ENCODE results near the gene MYO3B. TPM values are rescaled to one million over a fixed set of nuclear protein-coding genes. Genes with fewer than 3 reads are reported as not detected.

MYO3B gene
- total RNA-seq, 2 experiments from 2014 or later = 0.04 to 0.08 TPM

DNA sequence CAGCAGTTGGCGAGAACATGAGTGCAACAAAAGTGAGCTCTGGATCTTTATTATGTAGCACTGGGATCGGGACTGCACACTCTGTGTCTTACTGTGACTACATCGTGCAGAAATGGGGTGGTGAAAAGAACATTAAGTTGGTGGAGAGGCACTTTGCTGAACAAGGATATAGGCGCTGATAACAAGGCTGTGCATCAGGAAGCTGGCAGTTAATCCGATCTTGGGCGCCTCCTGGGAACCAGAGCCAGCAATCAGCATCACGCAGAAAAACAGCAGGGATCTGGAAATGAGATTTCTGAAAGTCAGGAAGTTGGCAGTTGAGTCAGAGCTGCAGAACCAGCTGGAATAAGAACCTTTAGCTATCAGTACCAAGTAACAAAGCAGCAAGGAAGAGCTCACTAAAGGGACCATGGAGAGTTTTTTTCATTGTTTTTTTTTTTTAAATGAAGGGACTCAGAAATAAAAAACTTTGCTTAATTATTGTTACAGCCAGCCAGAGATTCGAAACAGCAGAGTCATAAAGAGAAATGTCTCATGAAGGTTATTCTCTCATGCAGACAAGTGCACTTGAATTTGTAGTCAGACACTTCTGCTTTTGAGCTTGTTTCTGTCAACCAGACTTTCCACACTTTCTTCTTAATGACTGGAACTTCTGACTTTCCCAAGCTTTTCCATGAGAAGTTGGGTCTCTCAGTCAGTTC is 22.8 kb upstream of the MYO3B start:
- no peak for DNase-seq
- no peaks in the 10 kb centered on the region for H3K9me3 Mint-ChIP-seq
- no peak overlapping the region for H3K4me3 Mint-ChIP-seq
- H3K4me1 Mint-ChIP-seq = no peaks in the 10 kb centered on the region
- H3K36me3 Mint-ChIP-seq = no peaks in the 10 kb centered on the region
- H3K27me3 Mint-ChIP-seq = no peaks in the 10 kb centered on the region
- no peak overlapping the region for H3K27ac Mint-ChIP-seq

DNA sequence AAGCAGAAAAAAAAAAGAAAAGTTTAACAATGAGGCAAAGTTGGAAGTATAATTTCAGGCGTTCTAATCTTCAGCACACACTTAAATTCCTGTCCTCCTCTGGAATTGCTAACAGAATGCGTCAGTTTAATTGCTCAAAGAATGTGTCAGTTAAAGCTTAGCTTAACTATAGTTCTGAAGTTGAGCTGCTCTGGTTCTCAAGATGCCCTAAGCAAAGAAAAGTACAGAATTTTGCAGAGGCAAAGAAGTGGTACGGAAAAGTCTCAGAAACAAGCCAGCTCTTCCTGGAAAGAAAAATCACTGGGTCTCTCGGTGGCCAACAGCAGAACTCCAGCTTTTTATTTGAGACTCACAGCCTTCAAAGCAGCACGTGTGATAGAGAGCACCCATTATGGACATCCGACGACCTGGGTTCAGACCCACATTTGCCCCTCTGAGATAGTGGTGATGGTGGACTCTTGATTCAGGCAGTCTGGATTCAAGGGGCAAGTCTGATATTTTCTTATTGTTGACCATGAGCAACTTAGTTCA is 22.2 kb upstream of the MYO3B start:
- H3K9me3 Mint-ChIP-seq = no peaks in the 10 kb centered on the region
- H3K4me3 Mint-ChIP-seq = no peak overlapping the region
- H3K4me1 Mint-ChIP-seq = peaks cover 3% of the 10 kb centered on the region
- DNase-seq = no peak
- H3K36me3 Mint-ChIP-seq = no peaks in the 10 kb centered on the region
- H3K27me3 Mint-ChIP-seq = no peaks in the 10 kb centered on the region
- H3K27ac Mint-ChIP-seq = no peak overlapping the region

DNA sequence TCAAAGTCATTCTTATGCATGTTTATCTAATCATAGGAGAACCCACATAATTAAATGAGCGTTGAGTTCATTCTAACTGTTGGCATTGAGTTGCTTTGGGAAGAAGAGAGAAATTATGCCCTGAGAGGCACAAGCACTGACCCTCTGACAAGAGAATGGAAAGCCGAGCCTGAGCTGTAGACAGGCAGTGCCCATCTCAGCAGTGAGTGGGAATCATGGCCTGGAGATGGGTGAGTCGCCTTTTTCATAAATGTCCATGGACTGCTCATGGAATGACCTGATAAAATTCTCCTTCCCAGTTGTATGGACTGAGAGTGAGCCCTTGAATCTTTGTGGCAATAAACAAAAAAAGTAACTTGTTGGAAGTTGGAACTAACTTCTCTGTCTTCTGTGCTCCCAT is 21.4 kb upstream of the MYO3B start:
- Mint-ChIP-seq H3K27ac (no peak overlapping the region), H3K4me3 (no peak overlapping the region), H3K4me1 (peaks cover 4% of the 10 kb centered on the region), H3K36me3 (no peaks in the 10 kb centered on the region), H3K27me3 (no peaks in the 10 kb centered on the region), H3K9me3 (no peaks in the 10 kb centered on the region)
- no peak for DNase-seq

DNA sequence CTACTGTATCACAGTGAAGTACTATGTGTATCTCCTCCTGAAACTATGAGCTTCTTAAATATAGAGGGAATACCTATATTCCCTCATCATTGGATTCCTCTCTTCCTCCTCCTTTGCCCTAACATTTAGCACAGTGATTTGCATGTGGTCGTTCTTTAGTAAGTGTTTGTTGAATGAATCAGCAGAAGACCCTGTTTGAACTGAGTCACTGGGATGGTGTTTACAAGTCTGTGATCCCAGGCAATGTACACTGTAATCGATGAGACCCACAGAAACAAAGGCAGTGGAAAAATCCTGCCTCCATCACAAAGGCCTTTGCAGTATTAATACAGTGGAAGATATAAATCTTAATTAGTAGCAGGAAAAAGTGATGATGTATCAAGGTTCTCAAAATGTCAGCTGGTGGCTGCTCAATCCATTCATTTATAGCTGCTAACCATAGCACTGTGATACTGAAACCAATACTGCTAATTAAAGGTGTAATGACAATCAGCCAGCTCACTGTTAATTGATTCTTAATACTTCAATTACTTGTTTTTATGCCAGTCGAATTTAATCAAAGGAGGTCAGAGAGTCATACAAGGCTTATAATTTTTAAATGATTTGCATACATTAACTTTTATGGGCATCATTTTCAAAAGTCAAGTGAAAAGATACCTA is 20.8 kb upstream of the MYO3B start:
- Mint-ChIP-seq H3K9me3 (no peaks in the 10 kb centered on the region), H3K36me3 (no peaks in the 10 kb centered on the region), H3K4me3 (no peak overlapping the region), H3K4me1 (peaks cover 4% of the 10 kb centered on the region), H3K27ac (no peak overlapping the region), H3K27me3 (no peaks in the 10 kb centered on the region)
- DNase-seq = no peak

DNA sequence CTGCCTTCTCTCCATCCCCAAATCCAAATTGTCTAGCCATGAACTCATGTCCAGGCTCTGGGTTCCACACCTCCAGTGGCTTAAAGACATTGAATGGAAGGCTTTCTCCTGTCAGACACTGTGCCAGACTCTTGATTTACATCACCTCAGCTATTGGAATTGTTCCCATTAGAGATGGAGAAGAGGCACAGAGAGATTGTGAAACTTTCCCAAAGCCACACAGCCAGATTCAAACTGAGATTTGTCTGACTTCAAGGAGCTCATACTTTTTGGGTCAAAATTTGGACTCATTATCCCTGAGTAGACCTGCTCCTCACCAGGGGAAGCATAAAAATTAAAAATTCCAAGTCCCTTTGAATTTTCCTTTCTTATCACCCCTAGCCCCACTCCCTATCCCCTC is 18.9 kb upstream of the MYO3B start:
- Mint-ChIP-seq H3K9me3 (no peaks in the 10 kb centered on the region), H3K4me3 (no peak overlapping the region), H3K27ac (no peak overlapping the region), H3K4me1 (peaks cover 4% of the 10 kb centered on the region), H3K36me3 (no peaks in the 10 kb centered on the region), H3K27me3 (peaks cover 10% of the 10 kb centered on the region)
- DNase-seq = no peak

DNA sequence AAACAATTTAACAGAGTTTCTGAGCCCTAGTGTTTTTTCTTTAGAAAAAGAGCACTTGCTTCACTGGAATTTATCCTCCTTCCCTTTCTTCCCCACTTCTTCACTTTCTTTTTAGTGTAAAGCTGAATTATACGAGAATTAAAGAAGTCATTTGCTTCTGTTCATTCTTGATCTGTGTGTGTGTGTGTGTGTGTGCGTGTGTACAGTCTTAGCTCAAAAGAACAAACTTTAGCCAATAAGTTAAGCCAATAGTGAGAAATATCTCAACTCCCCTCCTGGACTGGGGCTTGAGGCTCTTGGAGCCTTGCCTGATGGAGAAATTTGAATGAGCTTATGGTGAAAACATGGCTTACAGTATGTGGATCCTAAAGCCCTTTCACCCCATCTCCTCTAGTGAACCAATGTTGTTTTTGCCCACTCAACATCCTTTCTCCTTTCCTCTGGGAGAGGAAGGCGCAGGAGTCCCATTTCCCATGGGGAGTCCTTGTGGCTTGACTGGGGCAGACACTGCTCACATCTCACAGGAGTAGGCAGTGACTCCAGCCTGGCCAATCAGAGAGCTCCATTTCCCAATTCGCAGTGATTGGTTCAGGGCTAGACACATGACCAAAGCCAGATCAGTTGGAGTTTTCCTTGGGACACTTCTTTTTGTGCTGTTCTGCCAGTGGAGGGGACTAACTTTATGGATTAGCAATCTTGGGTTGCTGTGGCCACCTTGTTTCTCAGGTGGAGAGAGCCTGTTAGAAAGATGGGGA is 16.3 kb upstream of the MYO3B start:
- no peak overlapping the region for H3K27ac Mint-ChIP-seq
- H3K9me3 Mint-ChIP-seq = no peaks in the 10 kb centered on the region
- peaks cover 4% of the 10 kb centered on the region for H3K4me1 Mint-ChIP-seq
- no peak overlapping the region for H3K4me3 Mint-ChIP-seq
- no peaks in the 10 kb centered on the region for H3K36me3 Mint-ChIP-seq
- peaks cover 12% of the 10 kb centered on the region for H3K27me3 Mint-ChIP-seq
- DNase-seq = no peak

DNA sequence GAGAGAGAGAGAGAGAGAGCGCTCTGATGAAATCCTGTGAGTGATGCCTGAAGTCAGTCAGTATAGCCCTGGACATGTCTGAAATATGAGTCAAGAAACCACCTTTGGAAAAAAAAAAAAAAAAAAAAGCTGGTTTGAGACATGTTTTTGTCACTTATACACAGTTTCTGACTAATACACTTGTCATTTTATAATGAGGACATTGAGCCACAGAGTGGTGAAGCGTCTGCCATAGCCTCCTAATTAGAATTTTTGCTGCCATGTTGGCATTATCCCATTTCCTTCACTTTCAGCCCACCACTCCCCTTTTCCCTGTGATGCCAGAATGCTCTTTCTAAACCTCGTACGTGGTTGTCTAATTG is 15.7 kb upstream of the MYO3B start:
- H3K4me3 Mint-ChIP-seq = no peak overlapping the region
- DNase-seq = no peak
- peaks cover 17% of the 10 kb centered on the region for H3K27me3 Mint-ChIP-seq
- H3K9me3 Mint-ChIP-seq = no peaks in the 10 kb centered on the region
- peaks cover 4% of the 10 kb centered on the region for H3K4me1 Mint-ChIP-seq
- no peaks in the 10 kb centered on the region for H3K36me3 Mint-ChIP-seq
- H3K27ac Mint-ChIP-seq = no peak overlapping the region

DNA sequence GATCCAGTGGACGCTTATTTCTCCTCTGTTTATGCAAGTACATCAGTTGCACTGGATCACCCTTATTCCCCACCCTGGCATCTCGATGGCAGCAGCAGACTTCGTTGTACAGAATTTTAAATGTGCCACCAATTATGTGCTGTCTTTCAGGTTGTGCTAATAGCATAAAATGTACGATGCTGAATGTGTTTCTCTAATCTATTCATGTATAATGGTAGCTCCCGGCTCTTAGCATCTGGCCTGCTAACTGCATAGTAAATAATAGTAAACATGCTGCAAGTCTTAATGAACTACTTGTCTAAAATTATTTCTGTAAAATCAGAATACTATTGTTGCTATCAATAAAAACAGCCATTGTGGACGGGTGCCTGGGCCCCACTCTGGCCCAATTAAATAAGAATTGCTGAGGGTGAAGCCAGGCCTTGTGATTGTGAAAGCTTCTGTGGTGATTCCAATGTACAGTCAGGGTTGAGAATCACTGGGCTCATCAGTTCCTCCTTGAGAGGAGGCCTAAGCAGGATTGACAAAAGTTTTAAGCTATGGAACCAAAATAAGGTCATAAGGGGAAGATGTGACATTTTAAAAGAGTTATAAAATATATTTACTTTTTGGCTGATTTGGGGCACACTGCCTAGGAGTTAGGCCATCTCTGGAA is 14.4 kb upstream of the MYO3B start:
- peaks cover 17% of the 10 kb centered on the region for H3K27me3 Mint-ChIP-seq
- no peak overlapping the region for H3K4me3 Mint-ChIP-seq
- H3K27ac Mint-ChIP-seq = no peak overlapping the region
- peaks cover 4% of the 10 kb centered on the region for H3K4me1 Mint-ChIP-seq
- no peaks in the 10 kb centered on the region for H3K36me3 Mint-ChIP-seq
- no peak for DNase-seq
- no peaks in the 10 kb centered on the region for H3K9me3 Mint-ChIP-seq

DNA sequence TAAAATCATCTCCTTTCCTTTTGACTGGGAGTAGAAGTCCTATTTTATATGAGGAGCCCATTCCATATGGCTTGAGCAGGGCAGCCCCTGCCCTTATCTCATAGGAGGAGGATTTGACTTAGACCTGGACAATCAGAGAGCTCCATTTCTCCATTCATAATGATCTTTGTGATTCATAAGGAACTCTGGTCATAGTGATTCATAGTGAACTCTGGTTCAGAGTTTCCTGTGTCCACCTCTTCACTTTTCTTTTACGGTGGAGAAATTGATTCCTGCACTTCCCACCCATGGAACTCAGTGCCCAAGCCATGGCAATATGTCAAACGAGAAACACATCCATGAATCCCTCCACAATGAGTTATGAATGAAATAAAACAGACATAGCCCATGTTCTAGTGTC is 12.8 kb upstream of the MYO3B start:
- H3K4me3 Mint-ChIP-seq = no peak overlapping the region
- no peak for DNase-seq
- H3K36me3 Mint-ChIP-seq = no peaks in the 10 kb centered on the region
- H3K27me3 Mint-ChIP-seq = peaks cover 17% of the 10 kb centered on the region
- H3K4me1 Mint-ChIP-seq = peaks cover 4% of the 10 kb centered on the region
- H3K9me3 Mint-ChIP-seq = no peaks in the 10 kb centered on the region
- no peak overlapping the region for H3K27ac Mint-ChIP-seq

DNA sequence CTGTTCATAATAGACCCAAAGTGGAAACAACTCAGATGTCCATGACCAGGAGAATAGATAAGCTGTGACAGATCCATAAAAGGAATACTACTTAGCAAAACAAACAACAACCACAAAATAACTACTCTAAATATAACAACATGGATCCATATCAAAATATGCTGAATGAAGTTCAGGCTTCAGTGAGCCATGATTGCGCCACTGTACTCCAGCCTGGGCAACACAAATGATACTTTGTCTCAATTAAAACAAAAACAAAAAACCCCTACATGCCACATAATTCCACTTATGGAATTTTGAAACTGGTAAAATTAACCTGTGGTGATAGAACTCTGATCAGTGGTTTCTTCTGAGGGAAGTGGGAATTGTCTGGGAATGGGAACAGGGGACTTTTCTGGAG is 11.2 kb upstream of the MYO3B start:
- Mint-ChIP-seq H3K4me3 (no peak overlapping the region), H3K27ac (no peak overlapping the region), H3K4me1 (no peaks in the 10 kb centered on the region), H3K27me3 (peaks cover 17% of the 10 kb centered on the region), H3K36me3 (no peaks in the 10 kb centered on the region), H3K9me3 (no peaks in the 10 kb centered on the region)
- DNase-seq = no peak

DNA sequence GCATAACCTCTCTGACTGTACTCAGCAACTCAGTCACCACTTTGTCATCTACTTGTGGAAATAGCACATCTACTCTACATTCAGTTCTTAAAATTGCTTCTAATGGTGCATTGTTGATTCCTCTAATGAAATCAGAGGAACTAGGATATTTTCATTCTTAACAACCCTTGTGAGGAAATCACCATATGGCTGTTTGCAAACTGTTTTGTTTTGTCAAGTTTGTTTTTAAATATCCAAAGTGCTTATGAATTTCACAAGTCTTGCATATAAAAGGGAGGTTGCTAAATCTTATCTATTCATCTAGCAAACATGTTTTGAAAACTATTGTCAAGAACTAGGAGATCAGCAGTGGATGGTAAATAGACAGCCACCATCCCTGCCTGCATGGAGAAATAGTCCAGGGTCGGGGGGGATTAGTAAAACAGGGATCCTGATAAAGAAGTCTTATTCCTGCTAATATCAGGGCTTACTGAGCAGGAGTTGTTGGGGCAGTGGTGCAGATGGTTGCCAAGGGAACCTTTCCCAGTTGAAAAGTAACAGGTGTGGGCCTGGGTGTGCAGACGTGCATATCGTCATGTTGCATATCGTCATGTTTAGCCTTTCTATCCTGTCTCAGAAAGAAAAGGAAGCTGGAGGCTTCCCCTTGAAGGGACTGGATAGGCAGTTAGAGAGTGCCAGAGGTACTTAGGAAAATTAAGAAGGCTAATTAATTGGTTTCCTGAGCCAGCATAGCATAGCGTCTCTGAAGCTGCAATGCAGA is 7.5 kb upstream of the MYO3B start:
- Mint-ChIP-seq H3K4me1 (no peaks in the 10 kb centered on the region), H3K9me3 (no peaks in the 10 kb centered on the region), H3K27me3 (peaks cover 7% of the 10 kb centered on the region), H3K36me3 (no peaks in the 10 kb centered on the region), H3K4me3 (no peak overlapping the region), H3K27ac (no peak overlapping the region)
- DNase-seq = no peak

DNA sequence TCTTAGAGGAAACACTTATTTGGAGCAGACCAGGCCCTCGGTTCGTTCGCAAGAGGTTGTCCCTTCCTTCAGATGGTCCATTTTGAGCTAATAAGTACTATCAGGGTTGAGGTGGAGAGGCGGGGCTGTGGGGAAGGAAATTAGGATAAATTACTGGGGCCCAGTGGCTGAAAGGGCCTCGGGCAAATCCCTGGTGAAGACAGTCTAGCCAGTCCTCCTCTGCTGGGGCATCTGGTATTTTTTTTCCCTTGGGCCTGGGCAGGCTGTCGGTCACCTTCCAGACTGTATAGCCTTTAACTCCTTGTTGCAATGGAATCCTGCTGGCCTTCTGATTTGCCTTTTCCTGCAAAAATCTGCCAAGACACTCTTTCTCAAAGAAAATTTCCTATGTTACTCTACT is 1.7 kb upstream of the MYO3B start:
- Mint-ChIP-seq H3K9me3 (no peaks in the 10 kb centered on the region), H3K4me3 (no peak overlapping the region), H3K4me1 (peaks cover 16% of the 10 kb centered on the region), H3K27me3 (no peaks in the 10 kb centered on the region), H3K36me3 (no peaks in the 10 kb centered on the region), H3K27ac (no peak overlapping the region)
- DNase-seq = no peak

DNA sequence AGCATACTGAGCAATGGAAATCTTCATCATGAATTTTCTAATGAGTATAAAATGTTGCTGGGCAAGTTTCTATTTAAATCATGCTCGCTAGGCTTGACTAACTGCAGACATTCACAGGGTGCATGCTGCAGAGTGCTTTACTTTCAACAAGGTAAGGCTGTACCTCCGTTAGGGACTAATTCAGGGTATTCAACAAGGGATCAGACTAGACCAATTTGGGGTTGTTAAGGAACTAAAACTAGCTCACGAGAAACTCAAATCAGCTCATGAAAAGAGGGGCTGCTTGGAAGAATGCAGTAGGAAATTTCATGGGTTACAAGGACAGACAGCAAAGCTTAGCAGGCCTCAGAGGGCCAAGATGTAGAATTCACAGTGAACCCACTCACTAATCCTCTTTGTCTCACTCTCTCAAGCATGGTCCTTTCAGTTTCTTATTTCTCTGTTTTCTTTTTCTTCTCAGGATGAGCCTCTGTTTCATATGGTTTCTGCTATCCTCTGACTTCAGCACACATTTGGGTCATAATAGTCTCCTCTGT is 2.2 kb downstream of the MYO3B start:
- H3K27me3 Mint-ChIP-seq = no peaks in the 10 kb centered on the region
- H3K4me1 Mint-ChIP-seq = peaks cover 16% of the 10 kb centered on the region
- no peaks in the 10 kb centered on the region for H3K9me3 Mint-ChIP-seq
- no peak overlapping the region for H3K4me3 Mint-ChIP-seq
- DNase-seq = no peak
- no peaks in the 10 kb centered on the region for H3K36me3 Mint-ChIP-seq
- H3K27ac Mint-ChIP-seq = no peak overlapping the region

DNA sequence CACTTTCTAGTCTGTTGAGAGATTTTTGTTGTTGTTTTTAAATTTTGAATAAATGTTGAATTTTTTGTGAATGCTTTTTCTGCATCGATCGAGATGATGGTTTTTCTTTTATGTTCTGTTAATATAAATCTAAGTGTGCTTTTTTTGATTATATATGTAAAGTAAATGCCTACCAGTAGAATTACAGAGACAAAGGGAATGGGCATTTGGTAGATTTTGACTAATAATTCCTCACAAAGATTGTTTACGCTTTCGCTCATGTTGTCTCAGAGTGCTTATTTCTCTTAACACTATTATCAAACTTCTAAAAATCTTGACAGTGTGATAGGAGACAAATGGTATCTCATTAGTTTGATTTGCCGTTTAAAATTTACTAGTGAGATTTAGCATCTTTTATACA is 3.7 kb downstream of the MYO3B start:
- no peak for DNase-seq
- Mint-ChIP-seq H3K4me1 (peaks cover 16% of the 10 kb centered on the region), H3K36me3 (no peaks in the 10 kb centered on the region), H3K27me3 (no peaks in the 10 kb centered on the region), H3K9me3 (peaks cover 6% of the 10 kb centered on the region), H3K27ac (no peak overlapping the region), H3K4me3 (no peak overlapping the region)

All from activated naive CD8-positive, alpha-beta T cell treated with anti-CD3 and anti-CD28 coated beads for 36 hours (primary cell).